Stimulated activated CD8-positive, alpha-beta memory T cell treated with anti-CD3 and anti-CD28 coated beads, Interleukin-7, amount 100 ng/mL, for 1 hour (primary cell): ENCODE measurements around the gene ZNF649.
A peak's percentile ranks its signal among the peaks of the same experiment; 100 is the strongest.

ENCODE experiments used
- DNase-seq, 2 donors: peaks; one replicate each; pipeline ENCODE4 v3.0.0-alpha.2; 2020; ENCODE audit warnings: low read depth in 2 of 2

The ZNF649 gene

GRCh38 chr19:51887522-51888498 lies 17.0 kb downstream of the ZNF649 start, which contains the start of gene ZNF577:
Gene ZNF577, minus strand, starts transcription at chr19:51887951. Its CDS starts 7,569 bp downstream, at chr19:51880382.
- DNase-seq, result peak; percentile 17 to 37

- no peak for DNase-seq
Observed at GRCh38 chr19:51884713-51885112, 20.1 kb downstream of the ZNF649 start.

- no peak for DNase-seq
Observed at GRCh38 chr19:51882518-51882917, 22.3 kb downstream of the ZNF649 start.

DNA sequence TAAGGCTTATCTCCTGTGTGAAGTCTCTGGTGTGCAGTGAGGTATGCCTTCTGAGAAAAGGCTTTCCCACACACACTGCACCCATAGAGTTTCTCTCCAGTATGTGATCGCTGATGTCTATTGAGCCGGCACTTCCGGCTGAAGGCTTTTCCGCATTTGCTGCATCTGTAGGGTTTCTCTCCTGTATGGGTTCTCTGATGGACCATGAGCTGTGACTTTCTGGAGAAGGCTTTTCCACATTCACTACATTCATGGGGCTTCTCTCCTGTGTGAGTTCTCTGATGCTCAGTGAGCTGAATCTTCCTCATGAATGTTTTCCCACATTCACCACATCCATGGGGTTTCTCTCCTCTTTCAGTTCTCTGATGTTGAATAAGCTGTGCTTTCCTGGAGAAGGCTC lies 31.7 kb downstream of the ZNF649 start:
- DNase-seq, result no peak

DNA sequence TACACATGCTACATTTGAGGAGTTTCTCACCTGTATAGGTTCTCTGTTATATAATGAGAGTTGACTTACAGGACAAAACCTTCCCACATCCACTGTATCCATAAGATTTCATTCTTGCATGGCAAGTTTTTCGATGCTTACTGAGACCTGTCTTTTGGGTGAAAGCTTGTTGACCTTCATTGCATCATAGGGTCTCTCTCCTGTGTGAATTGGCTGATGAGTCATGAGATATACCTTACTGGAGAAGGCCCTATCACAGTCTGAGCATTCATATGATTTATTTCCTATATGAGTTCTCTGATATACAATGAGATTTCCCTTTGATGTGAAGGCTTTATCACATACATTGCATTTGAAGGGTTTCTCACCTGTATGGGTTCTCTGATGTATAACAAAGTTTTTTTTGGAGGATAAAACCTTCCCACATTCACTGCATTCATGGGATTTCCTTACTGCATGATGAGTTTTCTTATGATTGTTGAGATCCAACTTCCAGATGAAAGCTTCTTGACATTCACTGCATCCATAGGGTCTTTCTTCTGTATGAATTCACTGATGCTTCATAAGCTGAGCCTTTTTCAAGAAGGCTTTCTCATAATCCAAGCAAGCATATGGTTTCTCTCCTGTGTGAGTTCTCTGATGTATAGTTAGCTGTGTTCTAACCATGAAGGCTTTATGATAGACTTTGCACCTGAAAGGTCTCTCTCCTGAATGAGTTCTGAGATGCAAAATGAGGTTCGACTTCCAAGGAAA lies 42.8 kb downstream of the ZNF649 start:
- no peak for DNase-seq
